ENCODE data around the gene HIPK3. TPM values are rescaled to one million over a fixed set of nuclear protein-coding genes. Genes with fewer than 3 reads are reported as not detected.
A peak's percentile ranks its signal among the peaks of the same experiment; 100 is the strongest.

The HIPK3 gene
- total RNA-seq, 4 donors from 2014 or later: 85.2 to 283 (median 126) TPM

- intact Hi-C loops (cut with DNase I; ENCODE audit: low total_unique reads) (no loop called here), in situ Hi-C loops (cut with MboI; ENCODE audit: low sequenced_read_pairs in 4 of 4) (no loop called here)
- Histone ChIP-seq H3K27me3 (no peaks in the 10 kb centered on the region), H3K4me3 (no peak overlapping the region), H3K4me1 (peaks cover 76 to 77% of the 10 kb centered on the region in 2 donors), H3K9me3 (no peaks in the 10 kb centered on the region), H3K27ac (peak overlapping the region; percentile 38 to 59 (median 47)), H3K36me3 (no peaks in the 10 kb centered on the region)
- TF ChIP-seq CTCF (IDR thresholded peaks at IDR 0.05 in 4 of 5, conservative IDR thresholded peaks at IDR 0.05 in 1 of 5) (no peak), POLR2A (IDR thresholded peaks at IDR 0.05) (no peak)
- no peak for DNase-seq
- ATAC-seq: no peak
Observed at GRCh38 chr11:33321422-33321821, 64.2 kb downstream of the HIPK3 start.

GRCh38 chr11:33323421-33323820 lies 66.2 kb downstream of the HIPK3 start:
- Histone ChIP-seq H3K36me3 (no peaks in the 10 kb centered on the region), H3K4me1 (peaks cover 76 to 79% of the 10 kb centered on the region in 2 donors), H3K4me3 (no peak overlapping the region), H3K9me3 (no peaks in the 10 kb centered on the region), H3K27me3 (no peaks in the 10 kb centered on the region), H3K27ac (peak overlapping the region in 3 of 4 donors; percentile 7 to 69 (median 36))
- intact Hi-C loops (cut with DNase I; ENCODE audit: low total_unique reads): no loop called here
- DNase-seq: no peak
- ATAC-seq: no peak
- no peak for TF ChIP-seq CTCF (IDR thresholded peaks at IDR 0.05 in 4 of 5, conservative IDR thresholded peaks at IDR 0.05 in 1 of 5)
- TF ChIP-seq POLR2A (IDR thresholded peaks at IDR 0.05): no peak
- in situ Hi-C loops (cut with MboI; ENCODE audit: low sequenced_read_pairs in 4 of 4): no loop called here

GRCh38 chr11:33324302-33324985 lies 67.3 kb downstream of the HIPK3 start:
- in situ Hi-C loops (cut with MboI; ENCODE audit: low sequenced_read_pairs in 4 of 4): no loop called here
- peaks cover 76 to 77% of the 10 kb centered on the region in 2 donors for H3K4me1 ChIP-seq

GRCh38 chr11:33325451-33325850 lies 68.3 kb downstream of the HIPK3 start:
- intact Hi-C loops (cut with DNase I; ENCODE audit: low total_unique reads) (no loop called here), in situ Hi-C loops (cut with MboI; ENCODE audit: low sequenced_read_pairs in 4 of 4) (loop anchor here in 3 of 4 donors (5.0 kb wide), 3 partner anchors 68 to 163 kb away; partner anchors contain the start of genes CSTF3 (in 1 of the 3) and HIPK3 (in 1 of the 3))
- Histone ChIP-seq H3K4me1 (peaks cover 74 to 78% of the 10 kb centered on the region in 2 donors), H3K27me3 (no peaks in the 10 kb centered on the region), H3K4me3 (no peak overlapping the region), H3K9me3 (no peaks in the 10 kb centered on the region), H3K27ac (peak overlapping the region; percentile 59 to 72 (median 65)), H3K36me3 (no peaks in the 10 kb centered on the region)
- DNase-seq (no peak), ATAC-seq (no peak)
- TF ChIP-seq POLR2A (IDR thresholded peaks at IDR 0.05): no peak
- TF ChIP-seq CTCF (IDR thresholded peaks at IDR 0.05 in 4 of 5, conservative IDR thresholded peaks at IDR 0.05 in 1 of 5): no peak

More at GRCh38 chr11:33324302-33324985, 67.3 kb downstream of the HIPK3 start:
- no peak for DNase-seq
- Histone ChIP-seq H3K27ac (peak overlapping the region; percentile 59 to 72 (median 65)), H3K4me3 (no peak overlapping the region), H3K36me3 (no peaks in the 10 kb centered on the region), H3K27me3 (no peaks in the 10 kb centered on the region), H3K9me3 (no peaks in the 10 kb centered on the region)
- intact Hi-C loops (cut with DNase I; ENCODE audit: low total_unique reads): no loop called here
- peak in 1 of 2 donors; percentile 53 for ATAC-seq
- TF ChIP-seq CTCF (IDR thresholded peaks at IDR 0.05 in 4 of 5, conservative IDR thresholded peaks at IDR 0.05 in 1 of 5) (no peak), POLR2A (IDR thresholded peaks at IDR 0.05) (no peak)

All from gastrocnemius medialis (tissue), 4 donors.